Measurements from ENCODE around the gene PTGS1.
"Not testable (repeated sequence)": the region's sequence is repeated elsewhere in the genome, so short reads cannot be mapped to it uniquely, and the experiment has no call there.

PTGS1 gene

DNA sequence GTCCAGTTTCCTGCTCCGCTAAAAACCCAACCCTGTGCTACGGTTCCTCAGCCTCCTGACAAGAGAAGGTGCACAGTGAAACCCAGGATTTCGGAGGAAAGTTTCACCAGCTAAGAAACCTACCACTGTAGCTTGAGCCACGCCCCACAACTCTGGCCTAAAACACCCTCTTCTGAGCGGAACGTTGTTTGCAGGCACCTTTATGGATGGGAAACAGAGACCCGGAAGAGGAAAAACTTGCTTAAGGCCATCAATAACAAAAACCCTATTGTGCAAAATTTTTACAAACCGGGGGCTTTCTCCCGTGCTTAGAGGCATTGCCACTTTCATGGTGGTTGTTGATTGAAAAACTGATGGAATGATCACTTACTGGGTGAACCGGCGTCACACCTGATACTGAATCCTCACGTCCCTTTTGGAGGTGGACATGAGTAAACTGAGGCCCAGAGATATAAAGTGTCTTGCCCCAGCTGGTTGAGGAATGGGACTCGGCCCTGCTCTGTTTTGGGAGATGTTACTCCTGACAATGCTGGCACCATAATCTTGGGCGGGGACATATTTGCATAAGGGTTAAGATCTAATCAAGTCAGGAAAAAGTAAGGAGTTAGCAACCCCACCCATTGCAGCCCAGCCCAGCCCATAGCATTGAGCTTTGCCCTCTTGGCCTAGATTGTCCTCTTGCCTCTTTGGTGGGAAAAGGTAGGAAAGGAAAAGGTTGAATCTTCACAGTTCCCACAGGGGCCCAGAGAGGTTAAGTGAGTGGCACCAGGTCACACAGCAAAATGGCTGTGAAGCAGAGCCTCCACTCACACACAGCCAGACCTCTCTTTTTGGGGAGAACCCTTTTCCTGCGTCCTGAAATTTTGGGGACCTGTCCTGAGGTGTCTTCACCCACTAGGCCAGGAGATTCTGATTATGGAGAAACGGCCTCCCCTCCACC, 23.2 kb upstream of the PTGS1 start:
- no peak for DNase-seq (ENCODE audit: low read depth in 2 of 2)

DNA sequence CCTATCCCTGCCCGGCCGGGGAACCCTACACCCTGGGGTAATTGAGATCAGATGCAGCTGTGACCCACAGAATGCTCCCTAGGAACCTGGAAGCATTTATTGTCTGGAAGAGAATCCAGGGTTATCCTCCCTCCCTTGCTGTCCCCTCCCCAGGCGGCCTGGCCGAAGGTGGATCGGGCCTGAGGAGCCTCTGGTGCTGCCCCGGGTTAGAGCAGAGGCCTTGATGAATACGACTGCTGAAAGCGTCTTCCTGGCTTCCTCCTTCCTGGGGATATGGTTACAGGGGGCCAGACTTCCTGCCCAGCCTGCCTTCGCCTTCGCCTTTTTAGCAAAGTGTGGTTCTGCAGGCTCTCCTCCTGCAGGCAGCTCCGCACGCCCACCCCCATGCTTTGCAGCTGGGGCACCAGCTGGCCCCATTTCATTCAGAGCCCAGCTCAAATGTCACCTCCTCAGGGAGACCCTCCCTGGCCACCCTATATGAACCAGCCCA, 22.5 kb upstream of the PTGS1 start:
- no peak for DNase-seq (ENCODE audit: low read depth in 2 of 2)

DNA sequence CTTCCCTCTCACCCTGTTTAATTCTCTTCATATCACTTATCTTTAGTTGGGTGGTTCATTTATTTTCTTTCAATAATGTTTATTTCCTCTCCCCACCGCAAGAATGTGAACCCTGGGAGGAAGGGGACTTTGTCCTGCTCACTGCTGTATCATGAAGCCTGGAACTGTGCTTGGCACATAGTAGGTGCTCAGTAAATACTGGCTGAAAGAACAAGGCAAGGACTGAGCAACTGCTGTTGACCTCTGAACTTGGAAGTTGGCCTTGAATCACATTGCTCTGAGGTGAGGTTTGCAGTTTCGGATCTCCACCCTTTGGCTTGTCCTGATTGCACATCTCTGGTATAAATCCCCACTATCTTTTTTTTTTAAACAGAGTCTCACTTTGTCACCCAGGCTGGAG, 22.0 kb upstream of the PTGS1 start:
- no peak for DNase-seq (ENCODE audit: low read depth in 2 of 2)

DNA sequence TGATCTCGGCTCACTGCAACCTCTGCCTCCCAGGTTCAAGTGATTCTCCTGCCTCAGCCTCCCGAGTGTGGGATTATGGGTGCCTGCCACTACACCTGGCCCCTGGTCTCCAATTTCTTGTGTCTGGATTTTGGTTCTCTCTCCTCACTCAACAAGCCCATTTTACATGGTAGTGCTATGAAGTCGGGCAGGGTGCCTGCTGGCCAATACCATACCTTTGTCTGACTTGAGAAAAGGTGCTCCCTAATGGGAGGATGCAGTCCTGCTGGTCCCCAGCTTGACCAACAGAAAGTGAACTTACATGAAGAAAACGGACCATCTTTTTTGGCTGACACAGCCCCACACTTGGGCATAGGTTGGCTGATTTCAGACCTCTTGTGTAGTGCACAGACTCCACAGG, 21.6 kb upstream of the PTGS1 start:
- DNase-seq (ENCODE audit: low read depth in 2 of 2) = no peak

DNA sequence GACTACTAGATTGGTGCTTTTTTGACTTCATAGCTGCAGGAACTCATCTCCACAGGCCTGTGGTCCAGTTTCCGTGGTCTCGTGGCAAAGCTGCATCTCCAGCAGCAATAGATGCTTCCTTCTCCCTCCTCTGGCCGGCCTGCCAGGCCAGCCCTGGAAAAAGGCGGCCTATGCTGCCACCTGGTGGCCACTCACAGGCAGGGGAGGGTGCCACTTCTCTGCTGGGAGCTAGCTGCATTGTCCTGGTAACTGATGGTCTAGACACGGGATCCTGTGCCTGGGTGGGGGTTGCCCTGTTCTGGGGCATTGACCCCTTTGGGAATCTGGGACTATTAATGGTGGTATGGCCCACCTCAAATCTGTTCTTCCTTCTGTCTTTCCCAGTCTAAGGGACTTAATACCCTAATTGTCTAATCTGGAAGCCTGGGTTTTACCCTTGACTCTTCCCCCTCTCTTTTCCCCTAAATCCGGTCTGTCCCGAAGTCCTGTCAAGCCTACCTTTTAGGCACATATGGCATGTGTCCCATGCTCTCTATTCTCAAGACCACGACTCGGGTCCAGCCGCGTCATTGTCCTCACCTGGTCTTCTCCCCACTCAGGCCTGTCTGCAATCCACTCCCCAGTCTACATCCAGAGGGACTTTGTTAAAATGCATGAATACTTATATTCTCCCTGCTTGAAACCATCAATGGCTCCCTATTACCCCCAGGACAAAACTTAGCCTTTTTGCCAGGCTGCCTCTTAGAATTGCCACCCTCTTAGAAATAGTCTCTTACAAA, 20.1 kb upstream of the PTGS1 start:
- DNase-seq (ENCODE audit: low read depth in 2 of 2) = peak; percentile 29

DNA sequence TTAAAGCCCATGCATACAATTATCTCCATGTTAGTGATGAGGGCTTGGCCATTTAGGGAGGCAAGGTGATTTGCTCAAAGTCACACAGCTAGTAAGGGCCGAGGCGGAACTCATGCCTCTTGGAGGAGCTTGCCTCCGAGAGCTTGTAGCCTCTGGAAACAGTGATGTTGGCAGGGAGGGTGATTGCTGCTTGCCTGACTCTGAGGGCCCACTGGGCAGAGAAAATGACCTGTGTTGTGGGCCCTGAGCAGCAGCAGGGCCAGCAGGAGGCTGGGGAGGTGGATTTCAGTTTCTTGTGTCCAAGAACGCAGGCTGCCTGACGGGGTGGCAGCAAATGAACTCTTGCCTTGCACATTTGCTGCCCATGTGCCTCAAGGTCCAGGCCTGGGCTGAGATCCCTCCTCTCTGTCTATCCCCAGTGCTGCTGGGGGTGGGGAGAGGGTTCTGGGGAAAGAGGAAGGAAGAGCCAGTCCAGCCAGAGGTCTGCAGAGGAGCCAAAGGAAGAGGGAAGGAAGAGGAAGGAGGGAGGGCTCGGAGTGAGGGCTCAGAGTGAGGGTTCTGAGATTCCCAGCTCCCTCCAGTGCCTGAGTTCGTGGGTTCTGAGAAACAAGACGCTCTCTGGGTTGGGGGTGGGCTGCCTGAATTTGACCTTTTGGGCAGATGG, 16.2 kb upstream of the PTGS1 start:
- DNase-seq (ENCODE audit: low read depth in 2 of 2) = no peak

DNA sequence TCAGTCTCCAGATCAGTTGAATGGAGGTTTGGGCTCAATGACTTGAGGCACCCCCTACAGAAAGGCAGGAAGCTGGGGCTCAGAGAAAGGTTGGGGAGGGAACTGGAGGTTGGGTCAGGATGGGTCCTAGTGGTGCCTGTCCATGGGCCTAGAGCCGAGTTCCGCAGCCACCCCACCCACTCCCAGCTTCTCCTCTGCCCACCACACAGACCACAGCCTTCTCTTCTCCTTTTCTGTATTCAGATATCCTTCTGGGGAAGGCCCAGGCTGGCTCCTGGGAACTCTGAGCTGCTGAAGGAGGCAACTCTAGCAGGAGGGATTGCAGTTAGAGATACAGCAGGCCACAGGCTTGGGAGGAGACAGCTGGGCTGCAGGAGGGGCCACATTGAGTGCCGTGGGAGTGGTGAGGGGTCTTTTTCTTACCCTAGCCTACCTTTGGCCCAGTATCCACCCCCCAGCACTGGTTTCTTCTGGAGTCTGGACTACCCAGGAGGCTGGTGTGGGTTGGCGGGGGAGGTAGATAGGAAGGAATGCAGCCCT, 15.4 kb upstream of the PTGS1 start:
- no peak for DNase-seq (ENCODE audit: low read depth in 2 of 2)

DNA sequence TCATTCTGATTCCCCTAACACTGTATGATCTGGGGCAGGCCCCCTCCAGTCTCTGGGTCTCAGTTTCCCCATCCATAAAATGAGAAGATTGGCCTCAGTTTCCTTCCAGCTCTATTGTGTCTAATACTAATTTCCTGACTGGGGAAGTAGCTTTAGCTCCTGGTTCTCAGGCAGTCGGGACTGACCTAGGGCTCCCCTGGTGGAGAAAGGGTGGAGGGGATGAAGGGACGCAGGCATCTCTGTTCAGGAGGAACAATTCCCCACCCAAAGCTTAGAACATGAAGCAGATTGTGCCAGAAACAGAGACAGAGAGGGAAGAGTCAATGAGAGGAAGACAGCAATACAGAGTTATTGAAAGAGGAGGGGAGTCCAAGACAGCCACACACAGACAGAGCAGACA, 14.2 kb upstream of the PTGS1 start:
- DNase-seq (ENCODE audit: low read depth in 2 of 2) = no peak

DNA sequence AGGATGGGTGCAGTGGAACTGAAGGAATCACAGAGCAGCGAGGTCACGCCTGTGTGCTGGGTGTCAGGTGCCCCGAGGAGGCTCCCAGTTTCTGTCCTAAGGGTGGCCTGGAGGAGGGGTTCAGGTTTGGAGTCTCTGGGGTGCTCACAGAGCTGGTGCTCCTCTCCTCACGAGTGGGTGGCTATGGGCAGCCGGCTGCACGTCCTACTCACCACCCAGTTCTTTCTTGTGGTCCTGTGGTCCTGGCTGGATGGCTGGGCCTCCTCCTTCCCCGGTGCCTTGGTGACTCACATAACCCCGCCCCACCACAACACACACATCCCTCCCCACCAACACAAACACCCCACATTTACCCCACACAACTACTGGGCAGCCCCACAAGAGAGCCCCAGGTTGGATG, 9.9 kb upstream of the PTGS1 start:
- DNase-seq (ENCODE audit: low read depth in 2 of 2) = no peak

DNA sequence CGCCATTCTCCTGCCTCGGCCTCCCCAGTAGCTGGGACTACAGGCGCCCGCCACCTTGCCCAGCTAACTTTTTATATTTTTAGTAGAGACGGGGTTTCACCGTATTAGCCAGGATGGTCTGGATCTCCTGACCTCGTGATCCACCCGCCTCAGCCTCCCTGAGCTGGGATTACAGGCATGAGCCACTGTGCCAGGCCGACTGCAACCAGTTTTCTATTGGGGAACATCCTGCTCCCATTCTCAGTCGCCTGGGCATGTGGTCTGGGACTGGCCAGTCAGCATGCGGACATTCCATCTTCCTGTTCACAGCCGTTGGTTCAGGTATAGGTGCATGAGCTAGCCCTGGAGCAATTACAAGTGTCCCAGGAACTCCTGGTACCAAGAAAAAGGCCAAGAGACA, 7.7 kb upstream of the PTGS1 start:
- DNase-seq (ENCODE audit: low read depth in 2 of 2) = not testable (repeated sequence)

DNA sequence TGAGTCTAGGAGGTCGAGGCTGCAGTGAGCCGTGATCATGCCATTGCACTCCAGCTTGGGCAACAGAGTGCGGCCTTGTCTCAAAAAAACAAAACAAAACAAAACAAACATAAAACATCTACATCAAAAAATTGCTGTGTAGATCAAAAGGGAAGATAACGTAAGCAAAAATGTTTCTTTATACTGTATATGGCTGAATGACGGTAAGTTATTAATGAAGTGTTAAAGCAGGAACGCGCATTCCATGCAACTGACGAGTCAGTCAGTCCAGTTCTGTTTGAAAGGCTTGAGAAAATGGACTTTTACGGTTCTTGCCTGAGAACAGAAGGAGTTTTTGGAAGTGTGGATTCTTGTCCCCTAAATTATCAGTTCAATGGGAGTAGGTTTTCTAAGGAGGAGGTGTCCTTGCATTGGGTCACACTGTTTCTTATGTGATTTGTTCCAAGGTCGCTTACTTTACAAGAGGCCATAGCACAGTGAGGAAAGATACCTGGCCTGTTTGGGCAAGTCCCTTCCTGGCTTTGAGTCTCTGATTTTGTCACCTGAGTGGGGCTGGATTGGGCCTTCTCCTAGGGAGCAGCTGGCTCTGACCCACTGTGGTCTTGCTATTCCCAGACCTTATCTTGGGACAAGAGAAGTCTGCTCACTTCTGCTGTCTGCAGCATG, 6.6 kb upstream of the PTGS1 start:
- no peak for DNase-seq (ENCODE audit: low read depth in 2 of 2)

DNA sequence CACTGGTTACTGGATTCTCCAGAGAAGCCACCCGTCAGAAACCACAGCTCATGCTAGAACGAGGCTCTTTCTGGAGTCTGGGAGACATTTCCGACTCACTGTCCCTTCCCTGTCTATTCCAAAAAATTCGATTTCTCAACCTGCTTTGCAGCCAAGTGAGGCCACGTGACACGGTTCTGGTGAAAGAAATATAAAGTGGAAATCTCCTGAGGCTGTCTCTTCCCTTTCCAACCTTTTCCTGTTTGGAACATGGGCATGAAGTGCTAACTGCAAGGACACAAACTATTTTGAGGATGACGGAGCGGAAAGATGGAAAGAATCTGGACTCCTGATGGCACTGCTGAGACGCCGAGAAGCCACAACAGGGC, 6.1 kb upstream of the PTGS1 start:
- DNase-seq (ENCODE audit: low read depth in 2 of 2) = no peak

DNA sequence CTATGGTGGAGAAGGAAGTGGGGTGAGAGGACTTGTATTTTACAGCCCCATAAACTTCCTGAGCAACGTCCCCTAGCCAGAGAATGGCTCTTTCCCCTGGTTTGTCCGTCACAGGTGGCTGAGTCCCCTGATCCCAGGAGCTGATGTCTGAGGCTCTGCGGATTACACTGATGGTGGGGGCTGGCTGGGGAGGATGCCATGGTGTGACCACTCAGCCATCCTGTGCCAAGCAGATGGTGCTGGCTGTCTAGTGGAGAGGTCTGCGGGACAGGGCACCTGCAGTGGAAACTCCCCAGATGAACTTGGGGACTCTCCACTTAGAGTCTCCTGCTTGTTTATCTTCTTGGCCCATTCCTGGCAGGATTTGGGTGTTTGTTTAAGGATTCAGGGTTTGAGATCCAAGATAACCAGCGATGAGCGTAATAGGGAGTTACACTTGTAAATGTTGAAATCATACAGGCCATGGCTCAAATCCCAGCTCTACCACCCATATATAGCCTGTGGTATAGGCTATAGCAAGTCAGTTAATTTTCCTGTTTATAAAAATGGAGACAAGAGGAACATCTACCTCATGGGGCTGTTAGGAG, 4.7 kb upstream of the PTGS1 start:
- DNase-seq (ENCODE audit: low read depth in 2 of 2) = no peak

DNA sequence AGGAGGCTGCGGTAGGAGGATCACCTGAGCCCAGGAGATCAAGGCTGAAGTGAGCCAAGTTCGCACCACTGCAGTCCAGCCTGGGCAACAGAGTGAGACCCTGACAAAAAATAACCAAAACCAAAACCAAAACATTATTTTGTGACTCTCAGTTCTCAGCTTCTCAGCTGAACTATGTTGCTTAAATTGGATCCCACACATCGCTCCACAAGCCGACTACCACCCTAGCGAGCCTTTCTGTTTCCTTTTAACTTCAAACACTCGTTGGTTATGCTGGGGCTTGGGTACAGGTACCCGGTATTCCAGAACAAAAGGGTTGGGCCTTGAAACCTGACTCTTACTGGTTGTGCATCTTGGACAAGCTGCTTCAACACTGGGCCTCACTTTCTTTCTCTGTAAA, 3.8 kb upstream of the PTGS1 start:
- no peak for DNase-seq (ENCODE audit: low read depth in 2 of 2)

DNA sequence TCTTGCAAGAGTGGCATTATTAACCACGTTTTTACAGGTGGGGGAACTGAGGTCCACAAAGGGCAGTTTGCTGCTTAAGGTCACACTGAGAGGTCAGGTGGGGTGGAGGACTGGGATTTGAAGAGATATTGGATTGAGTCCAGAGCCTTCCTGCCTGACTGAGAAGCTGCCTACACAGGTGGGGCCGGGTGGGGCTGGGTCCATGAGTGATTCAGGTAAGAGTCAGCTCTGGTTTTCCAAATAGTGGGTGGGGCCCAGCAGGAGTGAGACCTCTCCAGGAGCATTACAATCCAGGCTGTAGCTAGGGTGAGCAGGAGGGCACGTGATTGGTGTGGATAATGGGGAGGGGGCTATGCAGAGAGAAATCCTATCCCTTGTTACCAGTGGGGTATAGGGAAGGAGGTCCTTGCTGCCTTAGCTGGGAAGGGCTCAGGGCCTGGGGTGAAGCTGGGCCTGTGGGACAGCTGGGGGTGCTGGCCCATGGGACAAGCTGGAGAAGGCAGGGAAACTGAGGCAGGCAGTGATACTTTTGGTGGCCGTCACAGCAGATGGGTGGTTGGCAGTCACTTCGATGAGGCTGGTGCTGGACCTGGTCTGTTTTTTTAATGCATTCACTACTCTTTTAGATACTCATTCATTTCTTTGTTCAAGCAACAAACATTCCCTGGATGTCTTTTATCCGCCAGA, 2.9 kb upstream of the PTGS1 start:
- DNase-seq (ENCODE audit: low read depth in 2 of 2) = no peak

DNA sequence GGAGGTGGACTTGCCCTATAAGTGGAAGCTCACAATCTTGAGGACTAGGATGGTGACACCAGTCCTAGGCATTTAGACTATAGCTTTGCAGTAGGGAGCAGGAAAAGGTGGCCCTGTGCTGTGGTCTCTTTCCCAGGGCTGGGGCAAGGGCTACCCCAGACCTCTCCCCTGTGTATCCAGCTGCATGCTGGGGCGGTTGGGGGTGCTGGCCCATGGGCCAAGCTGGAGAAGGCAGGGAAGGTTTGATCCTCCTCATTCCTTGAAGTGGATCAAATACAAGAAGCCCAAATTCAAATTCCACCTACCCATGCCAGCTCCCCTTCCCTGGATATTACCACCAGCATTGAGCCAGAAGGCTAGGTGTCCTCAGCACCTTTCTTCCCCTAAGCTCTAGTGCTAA, 2.2 kb upstream of the PTGS1 start:
- no peak for DNase-seq (ENCODE audit: low read depth in 2 of 2)

DNA sequence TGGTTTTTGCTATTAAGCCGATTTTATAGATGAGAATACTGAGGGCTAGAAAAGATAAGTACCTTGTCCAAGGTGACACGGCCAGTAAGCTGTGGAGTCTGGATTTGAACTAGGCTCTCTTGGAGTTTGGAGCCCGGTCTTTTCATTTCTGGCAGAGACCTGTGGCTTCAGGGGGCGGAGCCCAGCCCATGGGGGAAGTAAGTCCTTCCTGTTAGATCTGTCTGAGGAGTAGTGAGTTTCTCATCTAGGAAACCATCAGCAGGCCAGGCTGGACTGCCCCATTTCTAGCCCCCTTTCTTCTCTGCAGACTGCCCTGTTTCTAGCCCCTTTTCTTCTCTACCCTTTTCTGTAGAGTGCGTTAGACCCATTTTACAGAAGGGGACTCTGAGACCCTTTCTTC, 521 bp upstream of the PTGS1 start:
- DNase-seq (ENCODE audit: low read depth in 2 of 2) = no peak

DNA sequence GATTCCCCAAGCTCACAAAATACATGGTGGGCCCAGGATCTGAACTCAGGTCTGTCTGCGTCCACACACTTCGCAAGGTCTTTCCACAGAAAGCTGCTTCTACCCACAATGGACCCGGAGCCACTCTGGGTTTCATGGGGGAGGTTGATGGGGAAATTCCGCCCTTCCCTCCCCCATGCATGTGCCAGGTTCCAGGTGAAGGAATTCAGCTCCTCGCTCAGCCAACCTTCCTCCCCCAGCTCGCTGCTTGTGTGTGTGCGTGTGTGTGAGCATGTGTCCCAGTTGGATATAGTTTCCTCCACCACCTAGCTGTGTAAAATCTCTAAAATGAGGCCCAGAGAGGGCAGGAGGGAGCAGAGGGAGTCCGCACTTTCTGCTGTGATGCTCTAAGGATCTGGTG, 1.0 kb downstream of the PTGS1 start:
- DNase-seq (ENCODE audit: low read depth in 2 of 2) = no peak

DNA sequence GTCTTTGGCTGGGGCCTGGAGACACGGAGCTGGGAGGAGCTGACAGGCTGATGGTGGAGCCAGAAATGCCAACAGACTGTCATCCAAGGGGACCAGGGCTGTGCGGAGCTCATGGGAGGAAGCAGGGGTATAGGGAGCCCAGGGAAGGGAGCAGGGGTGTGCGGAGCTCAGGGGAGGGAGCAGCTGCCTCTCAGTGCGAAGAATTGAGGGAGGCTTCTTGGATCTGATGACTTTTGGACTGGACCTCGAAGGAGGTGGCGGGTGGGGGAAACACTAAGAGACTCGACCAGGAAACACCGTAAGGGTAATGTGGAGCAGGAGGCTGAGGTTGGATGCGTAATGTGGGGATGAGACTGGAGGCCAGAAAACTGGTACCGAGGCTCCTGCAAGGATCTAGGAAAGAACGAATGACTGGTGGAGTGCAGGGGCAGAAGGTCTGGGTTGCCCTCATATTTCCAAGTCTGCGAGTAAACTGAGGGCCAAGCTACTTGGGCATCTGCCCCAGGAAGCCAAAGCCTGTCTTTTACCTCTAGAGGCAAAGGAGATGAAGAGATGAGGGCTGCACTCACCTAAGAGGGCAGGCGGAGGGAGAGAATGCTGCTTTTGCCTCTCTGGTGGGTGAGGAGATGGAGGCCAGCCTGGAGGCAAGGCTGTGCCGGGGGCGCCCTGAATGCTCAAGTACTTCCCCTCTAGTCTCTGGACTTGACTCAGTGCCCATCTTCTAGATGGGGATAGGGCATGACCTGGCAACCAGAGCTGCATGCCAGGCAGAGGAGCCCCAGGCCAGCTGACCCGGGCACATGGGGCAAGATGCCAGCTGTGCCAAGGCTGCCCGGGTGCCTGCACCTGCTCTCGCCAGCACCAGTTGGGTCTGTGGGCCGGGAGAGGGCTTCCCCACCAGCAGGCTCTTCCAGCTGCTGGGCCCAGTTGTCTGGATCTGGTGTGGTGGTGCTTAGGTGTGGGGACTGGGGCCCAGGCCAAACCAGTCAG, 2.3 kb downstream of the PTGS1 start:
- DNase-seq (ENCODE audit: low read depth in 2 of 2) = no peak

Data from fibroblast of skin of left quadriceps (primary cell).